Stimulated activated CD8-positive, alpha-beta memory T cell treated with anti-CD3 and anti-CD28 coated beads, Interleukin-7, amount 100 ng/mL, for 48 hours (primary cell): ENCODE results near the gene OR2AG2.
"Not testable (repeated sequence)": the region's sequence is repeated elsewhere in the genome, so short reads cannot be mapped to it uniquely, and the experiment has no call there.

Experiments used
- DNase-seq, 2 donors: peaks; one replicate each; pipeline ENCODE4 v3.0.0-alpha.2; 2020; ENCODE audit warnings: low read depth in 1 of 2; ENCODE audit errors: extremely low read depth in 1 of 2

OR2AG2 gene, protein sequence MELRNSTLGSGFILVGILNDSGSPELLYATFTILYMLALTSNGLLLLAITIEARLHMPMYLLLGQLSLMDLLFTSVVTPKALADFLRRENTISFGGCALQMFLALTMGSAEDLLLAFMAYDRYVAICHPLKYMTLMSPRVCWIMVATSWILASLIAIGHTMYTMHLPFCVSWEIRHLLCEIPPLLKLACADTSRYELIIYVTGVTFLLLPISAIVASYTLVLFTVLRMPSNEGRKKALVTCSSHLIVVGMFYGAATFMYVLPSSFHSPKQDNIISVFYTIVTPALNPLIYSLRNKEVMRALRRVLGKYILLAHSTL

DNA sequence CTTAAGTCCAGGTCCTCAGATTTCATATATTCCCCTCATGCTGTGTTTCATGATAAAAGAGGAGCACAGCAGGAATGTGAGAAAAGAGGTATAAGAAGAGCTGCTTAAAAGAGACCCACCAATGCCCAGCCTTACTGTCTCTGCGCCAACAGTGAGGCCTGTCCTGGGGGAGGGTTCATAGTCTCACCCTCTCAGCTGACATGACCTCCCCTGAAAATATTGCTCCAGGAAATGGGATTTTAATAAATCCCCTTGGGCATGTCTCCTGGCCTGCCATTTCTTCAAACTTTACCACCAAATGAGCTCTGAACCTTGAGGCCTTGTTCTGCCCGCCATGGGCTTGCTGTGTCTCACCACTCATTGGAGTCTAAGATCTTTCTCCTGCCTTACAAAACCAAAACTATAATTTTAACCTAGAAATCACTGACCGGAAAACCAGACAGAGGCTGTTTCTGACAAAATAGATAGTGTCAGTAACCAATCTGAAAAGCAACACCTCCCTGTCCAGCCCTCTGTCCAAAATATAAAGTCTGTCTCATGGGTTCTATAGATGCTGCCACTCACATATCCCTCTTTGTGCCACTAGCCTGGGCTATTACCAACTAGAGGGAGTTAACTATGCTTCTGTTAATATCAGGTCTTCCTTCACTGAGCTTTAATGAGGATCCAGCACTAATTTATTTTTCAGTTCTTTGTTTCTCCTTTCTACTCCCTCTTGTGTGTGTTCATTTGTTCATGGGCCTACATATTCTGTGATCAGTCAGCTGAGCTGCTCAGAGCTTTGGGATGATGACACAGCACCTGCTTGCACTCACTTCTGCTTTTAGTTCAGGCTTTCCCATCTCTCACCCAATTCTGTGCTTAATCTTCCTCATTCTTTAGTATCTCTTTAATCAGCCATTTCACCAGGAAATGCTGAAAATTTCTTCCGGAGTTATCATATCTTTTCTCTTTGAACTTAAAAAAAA lies at the start of gene OR2AG2:
Gene OR2AG2 (minus strand): TSS at position 51 of the 968 bp plus-strand sequence. CDS start 3,019 bp downstream, outside the sequence.
- DNase-seq = no peak

DNA sequence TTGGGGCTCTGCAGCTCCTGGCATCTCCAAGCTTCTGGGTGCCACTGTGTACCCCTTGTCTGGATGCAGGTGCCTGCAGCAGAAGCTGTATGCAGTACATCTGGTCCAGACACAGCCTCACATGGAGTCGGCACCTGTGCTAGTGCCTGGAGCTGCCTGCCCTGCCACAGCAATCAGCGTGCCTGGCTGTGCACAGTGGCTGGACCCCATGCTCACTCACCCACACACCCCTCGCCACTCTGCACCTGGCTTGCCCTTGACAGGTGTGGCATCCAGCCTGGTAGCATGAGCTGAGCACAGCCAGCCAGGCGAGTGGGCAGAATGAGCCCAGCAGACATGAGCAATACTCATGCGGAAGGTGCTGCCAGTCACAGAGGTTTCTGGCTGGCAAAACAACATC lies 47.2 kb upstream of the OR2AG2 start:
- no peak for DNase-seq

DNA sequence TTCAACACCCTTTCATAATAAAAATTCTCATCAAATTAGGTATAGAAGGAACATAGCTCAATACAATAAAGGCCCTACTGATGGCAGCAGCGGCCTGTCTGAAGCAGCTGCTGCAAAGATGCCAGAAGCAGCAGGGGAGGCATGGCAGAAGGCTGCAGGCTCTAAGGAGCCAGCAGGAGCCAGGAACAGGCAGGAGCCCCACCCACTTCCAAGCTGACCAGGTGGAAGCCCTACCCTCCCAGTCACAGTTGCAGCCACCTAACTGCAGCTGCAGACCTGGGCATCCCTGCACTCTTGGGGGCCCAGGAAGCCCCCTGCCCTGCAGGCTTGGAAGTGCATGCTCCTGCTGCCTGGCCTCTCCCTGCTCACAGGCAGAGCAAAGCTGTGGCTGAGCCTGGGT lies 45.9 kb upstream of the OR2AG2 start:
- no peak for DNase-seq

DNA sequence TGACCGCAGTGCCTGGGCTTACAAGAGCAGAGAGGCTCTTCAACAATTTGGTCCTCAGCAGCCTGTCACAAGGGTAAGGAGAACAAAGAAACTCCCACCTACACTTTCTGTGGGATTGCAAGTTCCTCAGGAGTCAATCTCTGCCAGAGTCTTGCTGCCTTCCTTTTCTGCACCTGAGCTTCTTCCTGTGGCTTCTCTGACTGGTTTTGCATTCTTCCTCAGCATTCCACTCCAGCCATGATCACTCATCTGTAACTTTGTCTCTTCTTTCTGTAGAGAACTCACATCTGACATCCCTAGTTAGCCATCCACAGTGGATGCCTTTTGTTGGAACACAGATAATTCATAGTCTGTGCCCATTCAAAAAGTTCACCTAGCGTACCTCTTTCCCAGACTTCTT lies 41.9 kb upstream of the OR2AG2 start:
- no peak for DNase-seq

DNA sequence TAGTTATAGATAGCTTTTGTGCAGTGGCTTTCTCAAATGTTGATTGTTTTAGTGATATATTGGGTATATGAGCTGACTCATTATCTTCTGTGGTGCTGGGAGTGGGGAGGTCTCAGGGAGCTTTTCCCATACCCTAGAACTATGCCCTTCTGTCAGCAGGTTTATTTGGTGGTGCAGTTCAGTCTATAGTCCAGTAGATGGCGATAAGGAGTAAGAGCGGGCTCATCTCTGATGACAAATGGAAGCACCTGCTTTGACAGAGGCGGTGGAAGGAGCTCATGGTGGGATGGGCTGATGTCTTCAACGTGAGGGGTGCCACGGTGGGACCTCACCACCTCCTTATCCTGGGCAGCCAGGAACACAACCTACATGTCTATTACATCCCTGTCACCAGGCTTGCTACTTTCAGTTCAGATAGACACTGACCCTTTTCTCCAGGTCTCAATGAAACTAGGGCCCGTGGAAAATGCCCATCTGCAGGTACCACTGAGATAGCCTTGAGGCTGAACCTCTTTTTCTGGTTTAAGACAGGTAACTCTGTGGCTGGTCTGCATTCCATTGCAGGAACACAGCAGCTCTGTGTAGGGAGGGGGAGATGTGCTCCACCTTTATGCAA lies 40.7 kb upstream of the OR2AG2 start:
- peak in 1 of 2 donors; percentile 1 for DNase-seq

DNA sequence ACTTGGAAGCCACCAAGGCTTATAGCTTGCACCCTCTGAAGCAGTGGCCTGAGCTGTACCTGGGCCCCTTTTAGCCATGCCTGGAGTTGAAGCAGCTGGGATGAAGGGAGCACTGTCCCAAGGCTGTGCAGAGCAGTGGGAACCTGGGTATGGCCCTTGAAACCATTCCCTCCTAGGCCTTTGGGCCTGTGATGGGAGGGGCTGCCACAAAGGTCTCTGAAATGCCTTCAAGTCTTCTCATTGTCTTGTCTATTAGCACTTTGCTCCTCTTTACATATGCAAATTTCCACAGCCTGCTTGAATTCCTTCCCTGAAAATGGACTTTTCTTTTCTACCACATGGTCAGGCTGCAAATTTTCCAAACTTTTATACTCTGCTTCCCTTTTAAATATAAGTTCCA lies 29.3 kb upstream of the OR2AG2 start:
- not testable (repeated sequence) for DNase-seq

DNA sequence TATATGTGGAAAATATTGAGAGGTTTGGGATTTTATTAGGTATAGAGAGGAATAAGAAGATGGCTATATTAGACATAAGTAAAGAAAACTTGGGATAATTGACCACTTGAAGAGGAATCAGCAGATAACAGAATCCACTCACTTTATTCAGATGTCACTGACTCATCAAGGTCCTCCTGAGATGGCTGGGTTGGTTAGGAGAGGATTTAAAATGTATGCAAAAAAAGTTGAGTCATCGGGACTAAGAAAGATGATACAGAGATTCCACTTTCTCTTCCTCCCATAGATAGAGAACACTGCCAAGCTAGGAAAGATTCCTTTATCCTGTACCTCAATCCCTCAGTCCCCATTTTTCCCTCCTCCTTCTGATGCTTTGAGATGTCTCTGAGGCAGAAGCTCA lies 27.6 kb upstream of the OR2AG2 start, which contains the start of gene OR6A2:
Gene OR6A2 (minus strand): TSS at position 288 of the 400 bp plus-strand sequence. CDS start 3,981 bp downstream, outside the sequence.
- no peak for DNase-seq

DNA sequence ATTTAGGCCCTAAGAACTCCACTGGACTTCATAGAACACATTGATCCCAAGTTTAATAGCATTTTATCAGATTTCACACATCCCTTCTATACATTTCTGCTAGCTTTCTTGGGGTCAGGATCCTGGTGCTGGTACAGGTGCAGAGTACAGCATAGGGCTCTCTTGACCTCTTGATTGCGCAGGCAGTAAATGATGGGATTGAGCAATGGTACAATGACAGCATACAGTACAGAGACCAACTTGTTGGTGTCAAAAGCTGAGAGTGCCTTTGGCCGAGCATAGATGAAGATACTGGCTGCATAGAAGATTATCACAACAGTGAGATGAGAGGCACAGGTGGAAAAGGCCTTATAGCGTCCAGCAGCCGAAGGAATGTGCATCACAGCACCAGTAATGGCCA lies 22.9 kb upstream of the OR2AG2 start:
- no peak for DNase-seq

DNA sequence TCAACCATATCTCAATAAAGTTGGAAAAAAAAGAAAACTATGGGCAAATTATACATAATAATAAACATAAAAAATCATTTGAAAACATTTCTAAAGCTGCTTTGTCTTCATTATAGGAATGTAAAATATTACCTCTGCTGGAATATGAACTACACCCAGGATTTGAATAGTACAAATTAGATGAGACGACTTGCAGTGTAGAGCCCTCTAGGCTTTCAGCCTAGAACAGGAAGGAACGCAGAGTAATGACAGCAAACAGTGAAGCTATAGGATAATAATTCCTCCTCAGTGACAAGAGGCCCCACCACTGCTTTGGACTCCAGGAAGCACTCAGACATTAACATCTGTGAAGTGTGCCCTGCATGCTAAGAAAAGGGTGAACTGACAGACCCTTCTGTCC lies 18.8 kb upstream of the OR2AG2 start:
- no peak for DNase-seq

DNA sequence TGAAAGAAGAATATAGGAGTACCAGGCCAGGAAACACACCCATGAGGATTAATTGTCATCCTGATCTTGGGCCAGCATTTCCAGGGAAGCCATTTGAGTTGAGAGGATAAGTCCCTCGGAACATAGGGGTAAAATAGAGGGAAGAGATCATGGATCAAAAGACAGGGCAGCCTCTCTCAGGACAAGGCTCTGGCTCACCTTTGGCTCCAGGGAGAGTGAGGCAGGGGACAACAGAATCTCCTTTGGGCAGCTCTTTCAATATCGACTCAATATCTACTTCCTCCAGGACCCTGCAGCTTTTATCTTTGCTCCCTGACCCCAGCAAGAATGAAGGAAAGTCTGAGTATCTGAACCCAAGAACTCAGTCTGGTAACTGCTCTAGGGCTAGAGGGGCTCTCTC lies 10.9 kb upstream of the OR2AG2 start, which contains the start of gene OR2AG1:
Gene OR2AG1 (plus strand): TSS at position 301 of the 400 bp plus-strand sequence. CDS start 2,018 bp downstream, outside the sequence.
- no peak for DNase-seq

DNA sequence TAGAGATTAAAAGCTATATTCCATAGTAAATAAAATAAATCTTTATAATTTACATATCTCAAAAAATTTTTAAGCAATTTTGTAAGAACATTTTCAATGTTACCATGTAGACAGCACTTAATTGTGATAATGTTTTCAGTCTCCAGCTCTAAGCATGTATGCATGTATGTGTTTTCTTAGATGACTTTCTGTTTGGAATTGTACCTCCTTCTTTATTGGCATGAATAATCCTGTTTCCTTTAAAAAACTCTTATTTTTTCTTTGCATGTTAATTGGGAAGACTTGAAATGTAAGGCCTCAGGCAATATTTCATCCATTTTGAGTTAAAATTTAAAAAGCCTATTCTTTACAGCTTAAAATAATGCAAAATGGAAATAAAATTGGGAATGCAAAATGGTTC lies 9.1 kb upstream of the OR2AG2 start:
- no peak for DNase-seq

DNA sequence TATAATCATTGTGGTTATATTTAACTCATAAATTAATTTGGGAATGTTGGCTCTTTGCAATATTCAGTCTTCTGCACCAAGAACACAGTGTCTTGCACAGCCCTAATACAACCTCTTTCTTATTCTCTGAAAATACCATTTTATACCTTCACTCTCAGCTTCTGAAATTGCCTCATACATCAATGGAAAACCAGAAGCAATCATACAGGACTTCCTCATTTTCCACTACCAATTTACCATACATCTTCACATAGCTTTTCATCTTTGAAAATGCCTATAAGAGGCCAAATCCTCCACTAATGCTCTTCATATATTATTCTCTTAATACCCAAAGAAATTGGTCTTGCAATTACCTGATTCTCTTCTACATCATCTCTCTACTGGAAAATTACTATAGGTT lies 6.7 kb upstream of the OR2AG2 start:
- no peak for DNase-seq

DNA sequence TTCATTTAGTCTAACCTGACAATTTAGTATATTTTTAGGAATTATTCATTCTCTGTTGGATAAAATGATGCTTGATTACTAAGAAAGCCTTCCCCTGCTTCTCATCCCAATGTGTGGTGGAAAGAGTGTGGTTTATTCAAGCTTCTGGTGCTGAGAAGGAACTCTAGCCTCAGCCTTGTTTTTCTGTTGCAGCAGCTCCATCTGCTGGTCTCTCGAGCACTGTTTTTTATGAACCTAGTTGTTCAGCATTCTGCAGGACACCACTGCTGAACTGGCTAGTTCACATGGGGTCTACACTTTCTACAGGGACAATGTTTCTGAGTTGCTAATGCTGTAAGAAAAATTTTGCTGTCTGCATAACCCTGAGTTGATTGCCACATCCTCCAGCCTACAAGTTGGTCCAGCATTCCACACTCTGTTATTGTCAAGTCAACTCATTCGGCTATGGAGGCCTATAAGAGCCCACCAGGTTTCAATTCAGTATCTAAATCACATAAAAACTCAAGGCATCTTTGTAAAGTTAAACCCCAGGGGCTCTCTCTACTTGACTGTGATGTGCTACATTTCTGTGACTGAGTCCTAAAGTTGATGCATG lies 14.3 kb downstream of the OR2AG2 start:
- no peak for DNase-seq

DNA sequence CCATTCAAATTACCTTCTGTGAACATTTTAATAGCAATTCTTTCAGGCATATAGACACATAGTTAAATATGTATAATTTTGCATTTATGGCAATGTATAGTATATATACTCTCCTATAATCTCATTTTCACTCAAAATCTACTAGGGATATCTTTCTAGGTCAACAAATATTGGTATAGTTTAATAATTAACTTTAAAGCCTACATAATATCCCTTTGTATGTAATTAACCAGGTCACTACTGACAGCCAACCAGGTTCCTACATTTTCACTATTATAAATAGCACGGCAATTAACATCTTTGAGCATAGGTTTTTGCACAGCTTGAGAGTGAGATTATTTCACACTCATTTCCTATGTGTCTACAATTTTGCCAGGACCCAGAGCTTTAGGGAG lies 15.8 kb downstream of the OR2AG2 start:
- no peak for DNase-seq

DNA sequence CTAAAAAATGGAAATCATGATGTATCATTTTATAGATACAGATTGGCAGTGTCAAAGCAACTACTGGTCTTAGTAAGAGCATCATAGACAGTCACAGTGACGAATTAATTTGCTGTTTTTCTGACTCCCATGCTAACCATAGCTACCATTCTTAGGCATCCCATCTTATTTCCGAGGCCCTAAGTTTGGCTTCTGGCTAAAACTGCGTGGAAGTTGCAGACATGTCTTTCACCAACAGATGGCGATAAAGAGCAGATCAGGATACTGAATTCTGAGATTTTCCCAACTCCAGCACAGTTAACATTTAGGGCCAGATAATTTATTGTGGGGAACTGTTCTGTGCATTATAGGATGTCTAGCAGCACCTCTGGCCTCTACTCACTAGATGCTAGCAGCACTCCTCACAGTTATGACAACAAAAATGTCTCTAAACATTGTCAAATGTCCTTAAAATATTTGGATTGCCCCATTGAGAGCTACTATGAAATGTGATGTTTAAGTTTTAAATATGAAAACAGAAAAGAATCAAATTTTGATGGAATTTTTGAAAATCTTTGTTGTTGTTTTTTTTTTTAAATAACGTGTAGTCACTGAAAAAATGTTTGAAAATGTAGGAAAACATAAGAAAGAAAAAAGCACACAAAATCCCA lies 16.3 kb downstream of the OR2AG2 start:
- DNase-seq = no peak

DNA sequence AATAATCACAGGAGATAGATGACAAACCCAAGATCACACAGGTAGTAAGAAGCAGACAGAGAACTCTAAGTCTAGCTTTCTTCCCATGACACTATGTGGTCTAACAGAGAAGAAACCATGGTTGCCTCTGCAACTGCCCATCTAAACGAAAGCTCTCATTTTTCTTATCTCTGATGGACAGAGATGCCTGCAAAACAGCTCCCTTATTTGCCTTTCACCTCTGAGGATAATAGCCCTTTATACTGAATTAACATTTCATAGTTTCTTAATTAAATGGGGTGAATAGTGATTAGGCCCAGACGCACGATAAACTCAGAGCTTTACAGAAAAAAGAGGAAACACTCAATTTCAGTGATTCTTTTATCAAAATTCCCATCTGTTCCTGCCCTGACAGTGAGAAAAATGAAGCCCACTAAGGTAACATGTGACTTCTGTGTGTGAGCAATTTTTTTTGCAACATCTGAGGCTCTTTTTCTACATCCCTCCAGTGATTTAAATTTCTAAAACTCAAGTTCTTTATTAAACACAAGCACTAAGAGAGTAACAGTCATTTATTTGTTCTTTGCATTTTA lies 24.6 kb downstream of the OR2AG2 start:
- no peak for DNase-seq

DNA sequence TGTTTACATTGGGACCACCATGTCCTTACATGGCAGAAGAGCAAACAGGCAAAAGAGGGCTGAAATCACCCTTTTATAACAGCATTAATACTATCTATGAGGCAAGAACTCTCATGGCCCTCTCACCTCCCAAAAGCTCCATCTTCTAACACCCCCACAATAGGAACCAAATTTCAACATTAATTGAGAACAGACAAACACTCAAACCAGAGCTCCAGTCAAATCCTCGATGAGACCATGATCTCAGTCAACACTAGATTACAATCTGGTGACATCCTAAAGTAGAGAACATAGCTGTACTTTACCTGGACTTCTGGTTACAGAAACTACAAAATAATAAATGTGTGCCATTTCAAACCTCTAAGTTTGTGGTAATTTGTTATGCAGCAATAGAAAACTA lies 25.1 kb downstream of the OR2AG2 start:
- no peak for DNase-seq

DNA sequence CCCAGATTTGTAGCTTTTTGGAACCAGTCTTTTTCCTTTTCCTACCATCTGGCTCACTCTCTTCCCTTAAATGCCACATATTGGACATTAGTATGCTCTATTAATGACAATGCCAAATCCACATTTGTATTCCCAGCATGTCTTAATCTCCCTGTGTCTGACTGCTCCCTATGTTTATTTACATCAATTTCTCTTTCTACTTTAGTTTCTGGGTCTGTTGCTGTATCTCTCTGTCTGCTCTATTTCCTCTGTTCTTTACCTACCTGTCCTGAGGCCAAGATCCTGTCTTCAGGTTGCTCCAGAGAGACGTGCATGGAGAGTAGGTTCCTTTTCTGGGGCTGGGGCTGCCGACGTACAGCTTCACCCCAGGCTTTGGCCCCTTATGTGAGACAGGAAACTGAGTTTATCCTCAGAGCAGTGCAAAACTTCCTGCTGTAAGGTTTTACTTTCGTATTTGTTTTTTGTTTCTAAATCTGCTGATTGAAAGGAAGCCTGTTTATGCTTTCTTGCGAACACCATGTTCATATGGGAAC lies 25.6 kb downstream of the OR2AG2 start:
- DNase-seq = no peak

DNA sequence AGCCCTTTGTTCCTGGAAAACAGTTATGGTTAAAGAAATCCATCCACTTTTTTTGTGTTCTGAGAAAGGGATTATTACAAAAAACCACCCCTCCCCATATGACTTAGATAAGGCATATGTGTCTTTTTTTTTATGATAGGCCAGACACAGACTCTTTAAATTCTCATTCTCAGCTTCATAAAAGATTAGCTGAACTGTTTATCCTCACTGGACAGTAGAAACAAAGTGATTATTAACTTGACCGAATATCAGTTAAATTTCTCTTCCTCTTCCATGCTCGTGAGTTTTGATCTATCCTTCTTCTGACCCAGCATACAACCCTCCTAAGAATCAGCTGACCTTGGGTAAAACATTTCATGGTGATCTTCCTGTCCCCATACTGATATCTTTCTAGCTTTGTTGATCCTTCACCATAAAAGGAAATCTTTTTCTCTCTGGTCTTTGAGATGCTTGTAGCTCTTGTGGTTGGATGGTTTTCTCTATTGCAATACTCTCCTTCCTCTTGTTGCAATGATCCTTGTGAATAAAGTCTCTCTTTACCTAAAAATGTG lies 26.2 kb downstream of the OR2AG2 start:
- no peak for DNase-seq
